Calu3 (cell line): ENCODE data around the gene LAMA1. TPM values are rescaled to one million over a fixed set of nuclear protein-coding genes. Genes with fewer than 3 reads are reported as not detected.

ENCODE experiments used
- BruUV-seq: library from RNA; stranded (reverse); fragments of 400-500 nt; replicated peaks from 2 replicates; lab custom pipeline; 2021; lab: Mats Ljungman, UMichigan
- CTCF ChIA-PET: fragments of 300-600 bp; sonication (Branson Sonifier 250); formaldehyde crosslinking; loops from one replicate; lab custom pipeline; 2022; ENCODE audit warnings: antibody characterized with exemption; lab: Charles Lee
- DNase-seq: peaks from one replicate; pipeline ENCODE4 v3.0.0; 2022
- H3K27ac Mint-ChIP-seq: one replicate; pipeline ENCODE4 v1.8.0; 2022; ENCODE audit warnings: mixed read lengths; ENCODE audit not compliant: unreplicated experiment
- H3K27me3 Mint-ChIP-seq: one replicate; pipeline ENCODE4 v1.8.0; 2022; ENCODE audit warnings: mixed read lengths; ENCODE audit not compliant: unreplicated experiment
- H3K36me3 Mint-ChIP-seq: one replicate; pipeline ENCODE4 v1.8.0; 2022; ENCODE audit warnings: mild to moderate bottlenecking, moderate library complexity, mixed read lengths; ENCODE audit not compliant: insufficient read depth, unreplicated experiment
- H3K4me1 Mint-ChIP-seq: one replicate; pipeline ENCODE4 v1.8.0; 2022; ENCODE audit warnings: mild to moderate bottlenecking, low read depth, mixed read lengths; ENCODE audit not compliant: unreplicated experiment
- H3K4me3 Mint-ChIP-seq: one replicate; pipeline ENCODE4 v1.8.0; 2022; ENCODE audit warnings: mild to moderate bottlenecking, low read depth, moderate library complexity, mixed read lengths; ENCODE audit not compliant: unreplicated experiment
- H3K9me3 Mint-ChIP-seq: one replicate; pipeline ENCODE4 v1.8.0; 2022; ENCODE audit warnings: low read depth, mixed read lengths; ENCODE audit not compliant: unreplicated experiment
- CTCF ChIP-seq: fragments of 200-600 bp; IDR thresholded peaks from one replicate; pipeline ENCODE4 v1.8.0; 2022; ENCODE audit warnings: antibody characterized with exemption; ENCODE audit not compliant: unreplicated experiment
- intact Hi-C: fragments of 100-400 bp; cut with micrococcal nuclease; formaldehyde crosslinking; loops from one replicate; pipeline ENCODE4 v1.10.0; 2022; ENCODE audit not compliant: unreplicated experiment
- total RNA-seq: library from RNA; stranded (reverse); gene quantifications from 2 replicates; pipeline ENCODE4 v1.2.3, GENCODE V29; 2022

LAMA1 gene
- total RNA-seq, 1 experiment from 2014 or later, result not detected

DNA sequence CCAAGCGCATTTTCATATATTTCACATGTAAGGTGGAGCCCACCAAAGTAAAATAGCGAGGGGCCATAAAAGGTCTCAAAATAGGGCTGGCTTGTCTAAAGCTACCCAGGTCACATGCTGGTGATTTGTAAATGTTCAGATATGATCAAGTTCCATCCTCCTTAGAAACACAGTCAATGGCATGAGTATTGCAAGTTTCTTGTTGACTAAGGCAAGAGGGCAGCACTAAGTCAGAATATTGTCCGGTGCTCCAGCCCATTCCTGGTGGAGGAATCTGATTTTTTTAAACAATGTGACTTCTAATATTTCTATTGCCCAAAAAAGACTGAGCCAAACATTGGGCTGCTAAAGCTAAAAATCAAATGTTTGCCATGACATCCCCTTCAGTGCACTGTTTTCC is 85.1 kb downstream of the LAMA1 start:
- Mint-ChIP-seq H3K27me3 (peaks cover 68% of the 10 kb centered on the region), H3K36me3 (no peaks in the 10 kb centered on the region), H3K4me1 (no peaks in the 10 kb centered on the region), H3K9me3 (no peaks in the 10 kb centered on the region), H3K27ac (no peak overlapping the region), H3K4me3 (no peak overlapping the region)
- CTCF ChIA-PET, result no interaction called here
- TF ChIP-seq CTCF, result no peak
- no TSS peak for BruUV-seq
- intact Hi-C loops, result no loop called here
- no peak for DNase-seq

DNA sequence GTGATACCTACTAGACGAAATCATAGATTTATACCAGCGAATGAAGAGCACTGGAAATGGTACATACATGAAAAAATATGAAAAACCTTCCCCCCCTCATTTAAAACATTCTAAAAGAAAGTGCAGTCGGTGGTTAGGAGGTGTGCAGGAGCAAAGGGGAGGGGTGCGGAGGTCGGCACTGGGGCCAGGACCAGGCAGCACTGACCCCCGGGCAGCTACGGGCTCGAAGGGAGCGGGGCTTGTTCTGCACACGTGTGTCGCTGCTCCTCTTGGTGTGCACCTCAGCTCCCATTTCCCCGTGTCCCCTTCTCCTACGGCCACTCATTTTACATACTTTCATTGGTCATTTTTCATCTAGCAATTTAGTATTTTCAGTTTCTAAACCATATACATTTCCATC is 89.0 kb downstream of the LAMA1 start:
- TF ChIP-seq CTCF, result no peak

GRCh38 chr18:7025194-7025593 is 92.4 kb downstream of the LAMA1 start:
- CTCF ChIA-PET, result interaction anchor here (3.8 kb wide), 1 partner anchor 105 kb away, joined by 32 read pairs; no protein-coding TSS in a partner anchor
- Mint-ChIP-seq H3K27me3 (peaks cover 62% of the 10 kb centered on the region), H3K27ac (no peak overlapping the region), H3K36me3 (peaks cover 4% of the 10 kb centered on the region), H3K4me3 (no peak overlapping the region), H3K4me1 (no peaks in the 10 kb centered on the region), H3K9me3 (no peaks in the 10 kb centered on the region)
- TF ChIP-seq CTCF, result no peak
- BruUV-seq, result no TSS peak
- no peak for DNase-seq
- intact Hi-C loops, result no loop called here

More for the DNA sequence above, 89.0 kb downstream of the LAMA1 start:
- intact Hi-C loops, result no loop called here
- H3K4me3 Mint-ChIP-seq, result no peak overlapping the region
- H3K4me1 Mint-ChIP-seq, result no peaks in the 10 kb centered on the region
- no peaks in the 10 kb centered on the region for H3K9me3 Mint-ChIP-seq
- BruUV-seq, result no TSS peak
- H3K27ac Mint-ChIP-seq, result no peak overlapping the region
- H3K36me3 Mint-ChIP-seq, result peaks cover 4% of the 10 kb centered on the region
- DNase-seq, result no peak
- CTCF ChIA-PET, result no interaction called here
- H3K27me3 Mint-ChIP-seq, result peaks cover 82% of the 10 kb centered on the region

DNA sequence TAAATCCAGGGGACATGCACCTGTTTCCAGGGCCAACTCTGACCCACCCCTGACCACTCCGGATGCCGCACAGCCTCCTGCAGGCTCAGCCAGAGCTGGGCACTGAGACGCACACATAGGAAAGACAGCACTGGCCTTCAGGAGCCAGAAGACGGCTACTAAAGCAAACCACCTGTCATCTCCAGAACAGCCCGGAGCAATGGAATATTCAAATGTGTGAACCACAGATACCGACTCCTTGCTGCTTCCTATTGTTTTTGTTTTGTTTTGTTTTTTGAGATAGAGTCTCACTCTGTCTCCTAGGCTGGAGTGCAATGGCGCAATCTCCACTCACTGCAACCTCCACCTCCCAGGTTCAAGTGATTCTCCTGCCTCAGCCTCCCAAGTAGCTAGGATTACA is 94.0 kb downstream of the LAMA1 start:
- H3K4me3 Mint-ChIP-seq, result no peak overlapping the region
- no TSS peak for BruUV-seq
- H3K27ac Mint-ChIP-seq, result no peak overlapping the region
- no peaks in the 10 kb centered on the region for H3K4me1 Mint-ChIP-seq
- CTCF ChIA-PET, result interaction anchor here (3.8 kb wide), 1 partner anchor 103 kb away, joined by 32 read pairs; no protein-coding TSS in a partner anchor
- no peak for DNase-seq
- no peaks in the 10 kb centered on the region for H3K9me3 Mint-ChIP-seq
- peaks cover 46% of the 10 kb centered on the region for H3K27me3 Mint-ChIP-seq
- H3K36me3 Mint-ChIP-seq, result peaks cover 4% of the 10 kb centered on the region
- TF ChIP-seq CTCF, result no peak
- intact Hi-C loops, result loop anchor here (5.0 kb wide), 3 partner anchors 154 to 1951 kb away; no protein-coding TSS in a partner anchor
